HG03066 (cell line): ENCODE data around the gene RAD51AP1.

Source experiments
- ATAC-seq: cut with Tn5 transposase; IDR thresholded peaks from one replicate; pipeline ENCODE4 v1.9.1; 2021; ENCODE audit warnings: low read depth; ENCODE audit not compliant: unreplicated experiment

Gene RAD51AP1

GRCh38 chr12:4587108-4587507, 48.4 kb downstream of the RAD51AP1 start:
- ATAC-seq = no peak

GRCh38 chr12:4588916-4589315, 50.2 kb downstream of the RAD51AP1 start:
- no peak for ATAC-seq

GRCh38 chr12:4589941-4590340, 51.3 kb downstream of the RAD51AP1 start:
- ATAC-seq = no peak

GRCh38 chr12:4591180-4591687, 52.5 kb downstream of the RAD51AP1 start:
- ATAC-seq = no peak

GRCh38 chr12:4595881-4596280, 57.2 kb downstream of the RAD51AP1 start:
- no peak for ATAC-seq

- no peak for ATAC-seq
Observed at GRCh38 chr12:4603421-4603820, 64.7 kb downstream of the RAD51AP1 start.

- ATAC-seq = no peak
Observed at GRCh38 chr12:4603946-4604345, 65.3 kb downstream of the RAD51AP1 start.

- peak; percentile 93 for ATAC-seq
Observed at GRCh38 chr12:4604684-4605193, 66.0 kb downstream of the RAD51AP1 start.

- no peak for ATAC-seq
Observed at GRCh38 chr12:4607056-4607455, 68.4 kb downstream of the RAD51AP1 start.

GRCh38 chr12:4609071-4609470, 70.4 kb downstream of the RAD51AP1 start:
- ATAC-seq = no peak
